Breast epithelium (tissue), 4 donors: ENCODE measurements around the gene COMMD9. TPM values are rescaled to one million over a fixed set of nuclear protein-coding genes. Genes with fewer than 3 reads are reported as not detected.

ENCODE experiments used
- DNase-seq, 2 donors: peaks; one replicate each; pipeline ENCODE4 v3.0.0-alpha.2; 2019; ENCODE audit warnings: low spot score in 2 of 2
- H3K27ac ChIP-seq, 2 donors: fragments of 200-600 bp; sonication (generic) in 1 of 2; one replicate each; pipeline ENCODE4 v1.5.1; 2016 to 2019; ENCODE audit warnings: mild to moderate bottlenecking in 1 of 2
- H3K27me3 ChIP-seq, 2 donors: fragments of 200-600 bp; sonication (generic) in 1 of 2; one replicate each; pipeline versions ENCODE4 v1.5.1 to v1.6.0; 2017 to 2019; ENCODE audit warnings: control low read depth in 1 of 2, mild to moderate bottlenecking in 1 of 2
- H3K36me3 ChIP-seq: fragments of 200-600 bp; one replicate; pipeline ENCODE4 v1.5.1; 2019
- H3K4me1 ChIP-seq, 2 donors: fragments of 200-600 bp; sonication (generic); one replicate each; pipeline ENCODE4 v1.5.1; 2016 to 2019; ENCODE audit warnings: control low read depth in 1 of 2
- H3K4me3 ChIP-seq, 3 donors: fragments of 200-600 bp; sonication (generic); 1 replicate in 2 of 3; 2 replicates in 1 of 3; pipeline ENCODE4 v1.5.1; 2016 to 2019; ENCODE audit warnings: mild to moderate bottlenecking in 3 of 3, moderate library complexity in 2 of 3
- H3K9me3 ChIP-seq, 2 donors: fragments of 200-600 bp; sonication (generic) in 1 of 2; one replicate each; pipeline ENCODE4 v1.5.1; 2016 to 2019; ENCODE audit warnings: control low read depth in 1 of 2
- CTCF ChIP-seq, 3 donors: fragments of 450-650 bp; IDR thresholded peaks; one replicate each; pipeline ENCODE4 v1.5.1; 2016 to 2017; ENCODE audit warnings: antibody characterized with exemption in 3 of 3, mild to moderate bottlenecking in 3 of 3, moderate library complexity in 3 of 3
- POLR2A ChIP-seq: fragments of 450-650 bp; IDR thresholded peaks from one replicate; pipeline ENCODE4 v1.6.1; 2016; ENCODE audit warnings: antibody characterized with exemption, mild to moderate bottlenecking, moderate library complexity
- POLR2AphosphoS5 ChIP-seq, 3 donors: sonication (generic); formaldehyde crosslinking; IDR thresholded peaks; one replicate each; pipeline ENCODE4 v1.6.1; 2017; ENCODE audit warnings: antibody characterized with exemption in 3 of 3
- intact Hi-C: fragments of 100-400 bp; cut with DNase I; formaldehyde crosslinking; loops from one replicate; pipeline ENCODE4 v1.15.1; 2023; ENCODE audit warnings: low total_unique reads
- total RNA-seq, 3 donors: library from RNA; depleted of rRNA; stranded (reverse); fragments of >200 nt; gene quantifications; one replicate each; pipeline ENCODE4 v1.1.0, GENCODE V29; 2016

The COMMD9 gene
- total RNA-seq, 3 donors from 2014 or later = 38.3 to 61.6 (median 53.6) TPM

- no peak overlapping the region for H3K4me3 ChIP-seq
- no peak for TF ChIP-seq POLR2A
- no peak for TF ChIP-seq POLR2AphosphoS5 (IDR thresholded peaks at IDR 0.05)
- no peak for TF ChIP-seq CTCF (IDR thresholded peaks at IDR 0.05)
- H3K27me3 ChIP-seq = no peaks in the 10 kb centered on the region
- intact Hi-C loops = no loop called here
- H3K4me1 ChIP-seq = no peaks in the 10 kb centered on the region
- no peak overlapping the region for H3K27ac ChIP-seq
- H3K36me3 ChIP-seq = no peaks in the 10 kb centered on the region
- DNase-seq = no peak
- peaks cover 6 to 8% of the 10 kb centered on the region in 2 donors for H3K9me3 ChIP-seq
These were observed 64.9 kb downstream of the COMMD9 start for GRCh38 chr11:36224209-36224882.

GRCh38 chr11:36222831-36223635 is 66.2 kb downstream of the COMMD9 start:
- intact Hi-C loops = no loop called here
- Histone ChIP-seq H3K4me1 (no peaks in the 10 kb centered on the region), H3K9me3 (peaks cover 6 to 8% of the 10 kb centered on the region in 2 donors), H3K36me3 (no peaks in the 10 kb centered on the region), H3K4me3 (no peak overlapping the region), H3K27me3 (no peaks in the 10 kb centered on the region), H3K27ac (no peak overlapping the region)
- DNase-seq = no peak
- TF ChIP-seq POLR2A (no peak), CTCF (IDR thresholded peaks at IDR 0.05) (no peak), POLR2AphosphoS5 (IDR thresholded peaks at IDR 0.05) (no peak)

Other genes with a start within 250 kb of the COMMD9 start
- 10 to 100 TPM in 2 of 3 donors, 1 to 10 TPM in 1; 5.6 to 16.1 (median 16.0) TPM for gene PRR5L, start 6.9 kb upstream of the COMMD9 start, total RNA-seq
- 10 to 100 TPM; 11.5 to 19.9 (median 16.8) TPM for gene TRAF6, start 220.8 kb upstream of the COMMD9 start, total RNA-seq